Ishikawa (cell line): ENCODE data around the gene LIN28B.

Experiments used
- CEBPB ChIP-seq: IDR thresholded peaks from 2 replicates; pipeline ENCODE4 v1.6.1; 2012
- CREB1 ChIP-seq: IDR thresholded peaks from 2 replicates; pipeline ENCODE4 v1.6.1; 2012; ENCODE audit warnings: low read depth
- EGR1 ChIP-seq: IDR thresholded peaks from 2 replicates; pipeline ENCODE4 v1.6.1; 2012
- EP300 ChIP-seq: IDR thresholded peaks from 2 replicates; pipeline ENCODE4 v1.6.1; 2012; ENCODE audit warnings: borderline replicate concordance
- FOXM1 ChIP-seq: IDR thresholded peaks from 2 replicates; pipeline ENCODE4 v1.6.1; 2012; ENCODE audit warnings: low read depth, borderline replicate concordance
- RAD21 ChIP-seq: IDR thresholded peaks from 2 replicates; pipeline ENCODE4 v1.6.1; 2012; ENCODE audit warnings: low read depth
- TAF1 ChIP-seq: IDR thresholded peaks from 2 replicates; pipeline ENCODE4 v1.6.1; 2012; ENCODE audit warnings: low read depth, mild to moderate bottlenecking
- TCF12 ChIP-seq: IDR thresholded peaks from 2 replicates; pipeline ENCODE4 v1.6.1; 2012; ENCODE audit warnings: low read depth
- TEAD4 ChIP-seq: IDR thresholded peaks from 2 replicates; pipeline ENCODE4 v1.6.1; 2012
- YY1 ChIP-seq: IDR thresholded peaks from 2 replicates; pipeline ENCODE4 v1.6.1; 2012; ENCODE audit warnings: low read depth
- TF ChIP-seq, protein P1 (sequence below): IDR thresholded peaks from 2 replicates; pipeline ENCODE4 v1.6.1; 2012; ENCODE audit warnings: low read depth, mild to moderate bottlenecking
- TF ChIP-seq, protein P2 (sequence below): IDR thresholded peaks from 2 replicates; pipeline ENCODE4 v1.6.1; 2012
- TF ChIP-seq, protein P3 (sequence below): IDR thresholded peaks from 2 replicates; pipeline ENCODE4 v1.6.1; 2012

DNA sequence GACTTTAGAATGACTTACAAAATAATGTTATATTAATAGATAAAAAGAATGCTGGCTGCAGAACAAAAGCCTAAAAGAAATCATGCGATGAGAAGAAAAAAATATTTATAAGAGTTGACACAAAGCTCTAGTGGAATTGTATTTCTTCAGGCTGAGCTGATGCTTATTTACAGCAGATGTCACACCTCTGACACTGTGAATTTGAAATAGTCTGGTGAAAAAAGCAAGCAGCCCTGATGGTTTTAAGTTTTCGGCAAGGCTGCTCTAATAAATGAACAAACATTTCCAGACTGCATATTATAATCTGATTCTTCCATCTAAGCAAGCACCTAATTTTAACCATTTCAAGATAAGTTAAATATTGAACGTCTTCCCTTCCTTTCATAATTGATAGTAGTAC lies 109.9 kb downstream of the LIN28B start:
- TF ChIP-seq EP300: no peak
- TF ChIP-seq, protein P1, sequence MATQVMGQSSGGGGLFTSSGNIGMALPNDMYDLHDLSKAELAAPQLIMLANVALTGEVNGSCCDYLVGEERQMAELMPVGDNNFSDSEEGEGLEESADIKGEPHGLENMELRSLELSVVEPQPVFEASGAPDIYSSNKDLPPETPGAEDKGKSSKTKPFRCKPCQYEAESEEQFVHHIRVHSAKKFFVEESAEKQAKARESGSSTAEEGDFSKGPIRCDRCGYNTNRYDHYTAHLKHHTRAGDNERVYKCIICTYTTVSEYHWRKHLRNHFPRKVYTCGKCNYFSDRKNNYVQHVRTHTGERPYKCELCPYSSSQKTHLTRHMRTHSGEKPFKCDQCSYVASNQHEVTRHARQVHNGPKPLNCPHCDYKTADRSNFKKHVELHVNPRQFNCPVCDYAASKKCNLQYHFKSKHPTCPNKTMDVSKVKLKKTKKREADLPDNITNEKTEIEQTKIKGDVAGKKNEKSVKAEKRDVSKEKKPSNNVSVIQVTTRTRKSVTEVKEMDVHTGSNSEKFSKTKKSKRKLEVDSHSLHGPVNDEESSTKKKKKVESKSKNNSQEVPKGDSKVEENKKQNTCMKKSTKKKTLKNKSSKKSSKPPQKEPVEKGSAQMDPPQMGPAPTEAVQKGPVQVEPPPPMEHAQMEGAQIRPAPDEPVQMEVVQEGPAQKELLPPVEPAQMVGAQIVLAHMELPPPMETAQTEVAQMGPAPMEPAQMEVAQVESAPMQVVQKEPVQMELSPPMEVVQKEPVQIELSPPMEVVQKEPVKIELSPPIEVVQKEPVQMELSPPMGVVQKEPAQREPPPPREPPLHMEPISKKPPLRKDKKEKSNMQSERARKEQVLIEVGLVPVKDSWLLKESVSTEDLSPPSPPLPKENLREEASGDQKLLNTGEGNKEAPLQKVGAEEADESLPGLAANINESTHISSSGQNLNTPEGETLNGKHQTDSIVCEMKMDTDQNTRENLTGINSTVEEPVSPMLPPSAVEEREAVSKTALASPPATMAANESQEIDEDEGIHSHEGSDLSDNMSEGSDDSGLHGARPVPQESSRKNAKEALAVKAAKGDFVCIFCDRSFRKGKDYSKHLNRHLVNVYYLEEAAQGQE: no peak
- no peak for TF ChIP-seq FOXM1
- TF ChIP-seq, protein P2, sequence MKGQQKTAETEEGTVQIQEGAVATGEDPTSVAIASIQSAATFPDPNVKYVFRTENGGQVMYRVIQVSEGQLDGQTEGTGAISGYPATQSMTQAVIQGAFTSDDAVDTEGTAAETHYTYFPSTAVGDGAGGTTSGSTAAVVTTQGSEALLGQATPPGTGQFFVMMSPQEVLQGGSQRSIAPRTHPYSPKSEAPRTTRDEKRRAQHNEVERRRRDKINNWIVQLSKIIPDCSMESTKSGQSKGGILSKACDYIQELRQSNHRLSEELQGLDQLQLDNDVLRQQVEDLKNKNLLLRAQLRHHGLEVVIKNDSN: no peak
- TF ChIP-seq, protein P3, sequence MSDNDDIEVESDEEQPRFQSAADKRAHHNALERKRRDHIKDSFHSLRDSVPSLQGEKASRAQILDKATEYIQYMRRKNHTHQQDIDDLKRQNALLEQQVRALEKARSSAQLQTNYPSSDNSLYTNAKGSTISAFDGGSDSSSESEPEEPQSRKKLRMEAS: no peak
- TF ChIP-seq TAF1: no peak
- TF ChIP-seq CREB1: no peak
- TF ChIP-seq YY1: no peak
- TF ChIP-seq EGR1: no peak
- no peak for TF ChIP-seq TEAD4
- TF ChIP-seq CEBPB: no peak
- no peak for TF ChIP-seq TCF12
- TF ChIP-seq RAD21: no peak
